ENCODE measurements around the gene UVRAG. TPM values are rescaled to one million over a fixed set of nuclear protein-coding genes. Genes with fewer than 3 reads are reported as not detected.

Gene UVRAG
- total and polyA plus RNA-seq, 12 donors: 5.0 to 18.3 (median 13.4) TPM

DNA sequence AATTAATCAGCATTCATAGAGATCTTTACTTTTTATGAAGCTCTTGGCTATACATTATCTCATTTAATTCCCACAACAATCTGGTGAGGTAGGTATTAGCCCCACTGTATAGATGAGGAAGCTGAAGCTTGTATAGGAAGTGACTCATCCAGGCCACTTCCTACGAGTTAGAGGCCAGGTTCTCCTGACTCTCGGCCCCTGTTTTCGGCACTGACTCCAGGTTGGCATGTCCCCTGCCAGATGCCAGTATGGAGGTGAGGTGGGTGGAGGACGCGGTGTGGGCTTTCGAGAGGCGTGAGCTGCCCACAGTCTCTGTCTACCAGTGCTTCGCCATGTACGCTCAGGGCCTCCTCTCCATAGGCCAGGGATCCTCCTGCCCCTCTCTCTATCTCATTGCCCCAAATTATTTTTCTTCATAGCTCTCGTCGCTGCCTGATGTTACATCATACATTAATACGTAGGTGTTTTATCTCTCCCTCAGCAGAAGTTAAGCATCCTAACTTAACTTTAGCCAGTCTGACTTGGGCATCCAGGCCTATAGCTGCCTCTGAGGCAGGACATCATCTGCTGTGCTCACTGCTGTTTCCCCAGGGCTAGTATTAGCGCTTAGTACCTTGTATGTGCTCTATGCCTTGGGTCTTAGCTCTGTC, 37.4 kb upstream of the UVRAG start:
- ATAC-seq: peak in 1 of 8 donors; percentile 44
- Histone ChIP-seq H3K27ac (peak overlapping the region in 2 of 10 donors; percentile 22 to 77), H3K27me3 (no peaks in the 10 kb centered on the region), H3K36me3 (no peaks in the 10 kb centered on the region), H3K4me3 (no peak overlapping the region), H3K4me1 (peaks cover 0 to 37% (median 0%) of the 10 kb centered on the region in 9 donors), H3K9me3 (no peaks in the 10 kb centered on the region)
- TF ChIP-seq, protein P1, sequence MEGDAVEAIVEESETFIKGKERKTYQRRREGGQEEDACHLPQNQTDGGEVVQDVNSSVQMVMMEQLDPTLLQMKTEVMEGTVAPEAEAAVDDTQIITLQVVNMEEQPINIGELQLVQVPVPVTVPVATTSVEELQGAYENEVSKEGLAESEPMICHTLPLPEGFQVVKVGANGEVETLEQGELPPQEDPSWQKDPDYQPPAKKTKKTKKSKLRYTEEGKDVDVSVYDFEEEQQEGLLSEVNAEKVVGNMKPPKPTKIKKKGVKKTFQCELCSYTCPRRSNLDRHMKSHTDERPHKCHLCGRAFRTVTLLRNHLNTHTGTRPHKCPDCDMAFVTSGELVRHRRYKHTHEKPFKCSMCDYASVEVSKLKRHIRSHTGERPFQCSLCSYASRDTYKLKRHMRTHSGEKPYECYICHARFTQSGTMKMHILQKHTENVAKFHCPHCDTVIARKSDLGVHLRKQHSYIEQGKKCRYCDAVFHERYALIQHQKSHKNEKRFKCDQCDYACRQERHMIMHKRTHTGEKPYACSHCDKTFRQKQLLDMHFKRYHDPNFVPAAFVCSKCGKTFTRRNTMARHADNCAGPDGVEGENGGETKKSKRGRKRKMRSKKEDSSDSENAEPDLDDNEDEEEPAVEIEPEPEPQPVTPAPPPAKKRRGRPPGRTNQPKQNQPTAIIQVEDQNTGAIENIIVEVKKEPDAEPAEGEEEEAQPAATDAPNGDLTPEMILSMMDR (IDR thresholded peaks at IDR 0.05): no peak
- no peak for DNase-seq
- intact Hi-C loops (cut with DNase I): no loop called here
- WGBS, 2 donors: 84 to 89% methylated on average over 13 of the region's 13 CpGs

DNA sequence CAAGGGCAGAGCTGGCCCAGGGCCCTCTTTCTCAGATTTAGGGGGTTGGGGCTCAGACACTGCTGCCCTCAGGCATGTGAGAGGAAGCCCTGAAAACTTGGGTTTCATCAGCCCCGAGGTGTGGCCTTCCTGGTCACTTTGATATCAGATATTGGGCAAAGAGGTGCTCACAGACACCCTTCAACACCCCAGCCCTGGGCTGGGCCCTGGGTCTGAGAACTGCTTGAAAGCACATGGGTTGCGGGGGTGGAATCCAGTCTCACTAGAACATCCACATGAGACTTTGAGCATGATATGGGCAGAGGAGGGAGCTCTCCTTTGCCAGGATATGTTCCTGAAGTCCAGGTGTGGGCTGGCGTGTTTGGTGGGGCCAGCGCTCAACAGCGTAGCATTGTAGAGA, 36.0 kb upstream of the UVRAG start:
- ATAC-seq: no peak
- intact Hi-C loops (cut with DNase I): no loop called here
- Histone ChIP-seq H3K9me3 (no peaks in the 10 kb centered on the region), H3K4me1 (peaks cover 0 to 26% (median 0%) of the 10 kb centered on the region in 9 donors), H3K27ac (no peak overlapping the region), H3K27me3 (no peaks in the 10 kb centered on the region), H3K4me3 (no peak overlapping the region), H3K36me3 (no peaks in the 10 kb centered on the region)
- TF ChIP-seq, protein P1 (IDR thresholded peaks at IDR 0.05): no peak
- DNase-seq: no peak
- 87 to 88% methylated on average over 5 of the region's 5 CpGs for WGBS, 2 donors

DNA sequence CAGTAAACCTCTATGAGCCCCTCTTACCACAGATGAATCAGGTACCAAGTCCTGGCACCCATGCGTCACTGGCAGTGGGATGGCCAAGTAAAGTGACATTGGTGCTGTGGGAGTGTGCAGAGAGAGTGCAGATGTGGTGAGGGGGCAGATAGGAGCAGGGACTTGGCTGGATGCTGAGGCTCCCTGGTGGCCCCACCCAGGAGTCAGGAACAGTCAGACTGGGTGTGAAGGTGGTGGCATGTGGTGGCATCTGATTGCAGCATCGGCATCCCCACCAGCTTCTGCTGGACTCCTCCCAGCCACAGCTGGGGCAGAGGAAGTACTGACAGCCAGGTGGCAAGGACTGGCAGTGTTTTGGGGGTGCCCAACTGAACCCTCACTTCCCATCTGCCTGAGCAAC, 35.0 kb upstream of the UVRAG start:
- Histone ChIP-seq H3K27ac (no peak overlapping the region), H3K4me1 (peaks cover 0 to 22% (median 0%) of the 10 kb centered on the region in 9 donors), H3K36me3 (no peaks in the 10 kb centered on the region), H3K9me3 (no peaks in the 10 kb centered on the region), H3K27me3 (no peaks in the 10 kb centered on the region), H3K4me3 (no peak overlapping the region)
- TF ChIP-seq, protein P1 (IDR thresholded peaks at IDR 0.05): no peak
- intact Hi-C loops (cut with DNase I): no loop called here
- ATAC-seq: no peak
- no peak for DNase-seq
- WGBS, 2 donors: 74 to 76% methylated on average over 2 of the region's 2 CpGs

DNA sequence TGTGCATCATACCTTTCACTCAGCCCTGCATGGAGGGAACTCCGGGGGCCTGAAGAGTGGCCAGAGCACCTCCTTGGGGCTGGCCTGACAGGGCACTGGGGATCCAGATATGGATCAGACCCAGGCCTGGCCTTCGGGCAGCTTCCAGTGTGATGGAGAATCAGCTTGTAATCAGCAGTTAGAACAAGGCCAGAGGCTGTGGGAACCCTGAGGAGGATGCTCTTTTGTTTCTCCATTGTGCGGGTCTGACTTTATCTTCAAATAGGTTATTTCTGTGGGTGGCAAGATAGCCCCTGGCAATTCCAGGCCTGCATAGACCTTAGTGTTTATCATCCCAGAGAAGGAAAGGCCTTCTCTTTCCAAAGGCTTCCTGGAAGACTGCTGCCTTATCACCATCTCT, 34.1 kb upstream of the UVRAG start:
- Histone ChIP-seq H3K36me3 (peaks cover 0 to 8% (median 0%) of the 10 kb centered on the region in 9 donors), H3K4me1 (peaks cover 0 to 22% (median 0%) of the 10 kb centered on the region in 9 donors), H3K27me3 (no peaks in the 10 kb centered on the region), H3K27ac (no peak overlapping the region), H3K4me3 (no peak overlapping the region), H3K9me3 (no peaks in the 10 kb centered on the region)
- 79 to 83% methylated on average over 3 of the region's 3 CpGs for WGBS, 2 donors
- ATAC-seq (no peak), DNase-seq (no peak)
- intact Hi-C loops (cut with DNase I): no loop called here
- TF ChIP-seq, protein P1 (IDR thresholded peaks at IDR 0.05): no peak
